ENCODE measurements around the gene CBARP.

DNA sequence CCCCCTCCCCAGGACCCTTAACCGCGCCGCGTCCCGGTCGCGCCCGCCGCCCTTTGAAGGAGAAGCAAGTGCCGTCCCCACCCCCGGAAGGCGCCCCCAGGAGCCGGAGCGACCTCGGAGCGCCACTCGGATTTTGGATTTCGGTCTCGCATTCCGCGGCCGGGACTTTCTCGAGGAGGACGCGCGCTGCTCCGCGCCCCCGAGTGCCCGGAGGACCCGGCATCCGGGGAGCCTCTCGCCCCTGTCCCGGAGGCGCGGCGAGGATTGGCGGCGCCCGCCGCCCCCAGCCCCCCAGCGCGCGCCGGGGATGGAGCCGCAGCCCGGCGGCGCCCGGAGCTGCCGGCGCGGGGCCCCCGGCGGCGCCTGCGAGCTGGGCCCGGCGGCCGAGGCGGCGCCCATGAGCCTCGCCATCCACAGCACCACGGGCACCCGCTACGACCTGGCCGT lies 12.2 kb upstream of the CBARP start:
- TF ChIP-seq, protein P1, sequence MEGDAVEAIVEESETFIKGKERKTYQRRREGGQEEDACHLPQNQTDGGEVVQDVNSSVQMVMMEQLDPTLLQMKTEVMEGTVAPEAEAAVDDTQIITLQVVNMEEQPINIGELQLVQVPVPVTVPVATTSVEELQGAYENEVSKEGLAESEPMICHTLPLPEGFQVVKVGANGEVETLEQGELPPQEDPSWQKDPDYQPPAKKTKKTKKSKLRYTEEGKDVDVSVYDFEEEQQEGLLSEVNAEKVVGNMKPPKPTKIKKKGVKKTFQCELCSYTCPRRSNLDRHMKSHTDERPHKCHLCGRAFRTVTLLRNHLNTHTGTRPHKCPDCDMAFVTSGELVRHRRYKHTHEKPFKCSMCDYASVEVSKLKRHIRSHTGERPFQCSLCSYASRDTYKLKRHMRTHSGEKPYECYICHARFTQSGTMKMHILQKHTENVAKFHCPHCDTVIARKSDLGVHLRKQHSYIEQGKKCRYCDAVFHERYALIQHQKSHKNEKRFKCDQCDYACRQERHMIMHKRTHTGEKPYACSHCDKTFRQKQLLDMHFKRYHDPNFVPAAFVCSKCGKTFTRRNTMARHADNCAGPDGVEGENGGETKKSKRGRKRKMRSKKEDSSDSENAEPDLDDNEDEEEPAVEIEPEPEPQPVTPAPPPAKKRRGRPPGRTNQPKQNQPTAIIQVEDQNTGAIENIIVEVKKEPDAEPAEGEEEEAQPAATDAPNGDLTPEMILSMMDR (IDR thresholded peaks at IDR 0.05), result no peak
- TF ChIP-seq EZH2phosphoT487 (IDR thresholded peaks at IDR 0.05), result no peak
- TF ChIP-seq EZH2 (IDR thresholded peaks at IDR 0.05), result no peak
